ENCODE measurements around the gene MAPK8. TPM values are rescaled to one million over a fixed set of nuclear protein-coding genes. Genes with fewer than 3 reads are reported as not detected.

MAPK8 gene
- total RNA-seq, 4 donors from 2014 or later: 36.1 to 51.5 (median 46.9) TPM

GRCh38 chr10:48473704-48474103, 167.2 kb downstream of the MAPK8 start:
- ATAC-seq (ENCODE audit: low FRiP score) (no peak), DNase-seq (ENCODE audit: low spot score) (no peak)
- TF ChIP-seq CTCF (IDR thresholded peaks at IDR 0.05): no peak

- DNase-seq (ENCODE audit: low spot score) (no peak), ATAC-seq (ENCODE audit: low FRiP score) (no peak)
- TF ChIP-seq CTCF (IDR thresholded peaks at IDR 0.05): no peak
These were observed 168.4 kb downstream of the MAPK8 start for GRCh38 chr10:48474765-48475365.

GRCh38 chr10:48475943-48476278, 169.4 kb downstream of the MAPK8 start:
- DNase-seq (ENCODE audit: low spot score) (no peak), ATAC-seq (ENCODE audit: low FRiP score) (no peak)
- TF ChIP-seq CTCF (IDR thresholded peaks at IDR 0.05): no peak

GRCh38 chr10:48476279-48476982, 170.0 kb downstream of the MAPK8 start:
- ATAC-seq (ENCODE audit: low FRiP score) (no peak), DNase-seq (ENCODE audit: low spot score) (no peak)
- TF ChIP-seq CTCF (IDR thresholded peaks at IDR 0.05): no peak

- TF ChIP-seq CTCF (IDR thresholded peaks at IDR 0.05): no peak
- no peak for DNase-seq (ENCODE audit: low spot score)
- ATAC-seq (ENCODE audit: low FRiP score): no peak
These were observed 170.7 kb downstream of the MAPK8 start for GRCh38 chr10:48477141-48477540.

GRCh38 chr10:48477616-48478015, 171.1 kb downstream of the MAPK8 start:
- TF ChIP-seq CTCF (IDR thresholded peaks at IDR 0.05): no peak
- ATAC-seq (ENCODE audit: low FRiP score): no peak
- DNase-seq (ENCODE audit: low spot score): no peak

- DNase-seq (ENCODE audit: low spot score) (no peak), ATAC-seq (ENCODE audit: low FRiP score) (no peak)
- TF ChIP-seq CTCF (IDR thresholded peaks at IDR 0.05): no peak
These were observed 172.0 kb downstream of the MAPK8 start for GRCh38 chr10:48478469-48478868.
